ENCODE results near the gene EXOC4. TPM values are rescaled to one million over a fixed set of nuclear protein-coding genes. Genes with fewer than 3 reads are reported as not detected.

EXOC4 gene
- total RNA-seq, 2 donors from 2014 or later, result 106 to 115 TPM

DNA sequence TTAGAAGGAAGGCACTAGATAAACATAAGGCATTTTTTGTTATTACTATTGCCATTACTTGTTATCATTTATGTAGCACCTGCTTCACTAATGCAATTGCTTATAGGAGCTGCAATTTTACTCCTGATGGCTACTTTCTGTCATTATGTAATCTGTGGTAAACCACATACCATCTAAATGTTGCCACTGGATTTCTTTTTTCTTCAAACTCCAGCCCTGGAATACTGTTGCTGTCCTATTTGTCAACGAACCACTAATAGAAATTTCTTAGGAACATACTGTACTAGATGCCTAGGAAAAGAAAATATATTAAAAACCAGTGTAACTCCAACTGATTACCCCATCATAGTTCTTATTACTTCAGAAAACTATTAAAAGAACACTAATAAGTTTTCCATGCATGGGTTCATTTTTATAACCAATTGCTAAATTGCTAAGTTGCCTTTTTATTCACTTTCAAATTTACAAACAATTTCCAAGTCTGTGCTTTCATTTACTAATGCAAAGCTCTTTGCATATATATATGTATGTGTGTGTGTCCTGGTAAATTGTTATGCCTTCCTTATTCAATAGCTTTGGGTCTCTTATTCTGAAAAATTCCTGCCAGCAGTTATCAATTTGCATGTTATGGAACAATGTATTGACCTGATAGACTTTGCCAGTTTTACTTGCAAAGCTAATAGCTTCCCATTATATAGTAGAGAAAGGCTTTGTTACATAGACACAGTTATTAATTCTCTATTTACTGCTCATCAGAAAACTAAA lies 287.4 kb downstream of the EXOC4 start:
- no peak for DNase-seq
- Mint-ChIP-seq H3K27ac (no peak overlapping the region), H3K36me3 (ENCODE audit: low read depth) (peaks cover 2% of the 10 kb centered on the region), H3K4me3 (no peak overlapping the region), H3K9me3 (no peaks in the 10 kb centered on the region), H3K4me1 (peaks cover 9% of the 10 kb centered on the region), H3K27me3 (ENCODE audit: insufficient read depth) (no peaks in the 10 kb centered on the region)
- Histone ChIP-seq H3K9ac (ENCODE audit: extremely low read depth, low read length, poor library complexity, severe bottlenecking) (no peak overlapping the region), H3K27me3 (ENCODE audit: control insufficient read depth, insufficient read depth, low read length, poor library complexity, severe bottlenecking) (no peaks in the 10 kb centered on the region), H3K9me3 (ENCODE audit: control insufficient read depth, low read length) (no peaks in the 10 kb centered on the region), H3K4me1 (ENCODE audit: control insufficient read depth, insufficient read depth, low read length) (peaks cover 3% of the 10 kb centered on the region), H3K27ac (ENCODE audit: low read depth, low read length) (no peak overlapping the region), H3K36me3 (ENCODE audit: control insufficient read depth, insufficient read depth, low read length) (no peaks in the 10 kb centered on the region), H3K4me3 (ENCODE audit: low read length) (no peak overlapping the region)
- 67% methylated on average over 1 of the region's 1 CpG; no CpG with 5 or more reads in 1 of the 2 experiments for WGBS, 2 experiments (ENCODE audit: insufficient coverage in 1 of 2, insufficient read length in 1 of 2)
- TF ChIP-seq, protein P1, sequence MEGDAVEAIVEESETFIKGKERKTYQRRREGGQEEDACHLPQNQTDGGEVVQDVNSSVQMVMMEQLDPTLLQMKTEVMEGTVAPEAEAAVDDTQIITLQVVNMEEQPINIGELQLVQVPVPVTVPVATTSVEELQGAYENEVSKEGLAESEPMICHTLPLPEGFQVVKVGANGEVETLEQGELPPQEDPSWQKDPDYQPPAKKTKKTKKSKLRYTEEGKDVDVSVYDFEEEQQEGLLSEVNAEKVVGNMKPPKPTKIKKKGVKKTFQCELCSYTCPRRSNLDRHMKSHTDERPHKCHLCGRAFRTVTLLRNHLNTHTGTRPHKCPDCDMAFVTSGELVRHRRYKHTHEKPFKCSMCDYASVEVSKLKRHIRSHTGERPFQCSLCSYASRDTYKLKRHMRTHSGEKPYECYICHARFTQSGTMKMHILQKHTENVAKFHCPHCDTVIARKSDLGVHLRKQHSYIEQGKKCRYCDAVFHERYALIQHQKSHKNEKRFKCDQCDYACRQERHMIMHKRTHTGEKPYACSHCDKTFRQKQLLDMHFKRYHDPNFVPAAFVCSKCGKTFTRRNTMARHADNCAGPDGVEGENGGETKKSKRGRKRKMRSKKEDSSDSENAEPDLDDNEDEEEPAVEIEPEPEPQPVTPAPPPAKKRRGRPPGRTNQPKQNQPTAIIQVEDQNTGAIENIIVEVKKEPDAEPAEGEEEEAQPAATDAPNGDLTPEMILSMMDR (conservative IDR thresholded peaks at IDR 0.05), result no peak

- H3K4me3 ChIP-seq (ENCODE audit: low read length), result no peak overlapping the region
- H3K27me3 Mint-ChIP-seq (ENCODE audit: insufficient read depth), result no peaks in the 10 kb centered on the region
- H3K4me1 ChIP-seq (ENCODE audit: control insufficient read depth, insufficient read depth, low read length), result no peaks in the 10 kb centered on the region
- no peak overlapping the region for H3K4me3 Mint-ChIP-seq
- H3K36me3 Mint-ChIP-seq (ENCODE audit: low read depth), result no peaks in the 10 kb centered on the region
- no peaks in the 10 kb centered on the region for H3K9me3 ChIP-seq (ENCODE audit: control insufficient read depth, low read length)
- H3K4me1 Mint-ChIP-seq, result no peaks in the 10 kb centered on the region
- no peaks in the 10 kb centered on the region for H3K36me3 ChIP-seq (ENCODE audit: control insufficient read depth, insufficient read depth, low read length)
- no peak for DNase-seq
- H3K9ac ChIP-seq (ENCODE audit: extremely low read depth, low read length, poor library complexity, severe bottlenecking), result no peak overlapping the region
- TF ChIP-seq, protein P1 (conservative IDR thresholded peaks at IDR 0.05), result no peak
- no peak overlapping the region for H3K27ac Mint-ChIP-seq
- no peaks in the 10 kb centered on the region for H3K9me3 Mint-ChIP-seq
- no peaks in the 10 kb centered on the region for H3K27me3 ChIP-seq (ENCODE audit: control insufficient read depth, insufficient read depth, low read length, poor library complexity, severe bottlenecking)
- no peak overlapping the region for H3K27ac ChIP-seq (ENCODE audit: low read depth, low read length)
Observed at GRCh38 chr7:133542209-133542780, 289.4 kb downstream of the EXOC4 start.

DNA sequence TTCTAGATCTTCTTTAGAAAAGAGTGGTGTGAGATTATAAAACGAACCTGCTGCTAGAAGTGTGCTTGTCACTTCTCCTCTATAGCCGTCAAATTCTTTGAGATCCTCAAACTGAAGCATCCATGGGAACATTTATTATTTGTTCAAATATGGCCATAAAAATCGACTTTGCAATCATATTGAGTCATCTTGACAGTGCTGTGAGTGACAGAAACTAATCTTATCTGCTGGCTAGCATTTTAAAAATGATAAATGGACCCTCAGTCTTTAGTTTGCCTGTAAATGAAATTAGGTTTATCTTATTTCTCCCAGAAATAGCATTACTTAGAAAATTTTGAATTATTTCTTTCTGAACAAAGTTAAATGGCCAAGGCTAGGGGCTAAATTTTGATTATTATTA lies 290.8 kb downstream of the EXOC4 start:
- no peak overlapping the region for H3K4me3 Mint-ChIP-seq
- DNase-seq, result no peak
- no peaks in the 10 kb centered on the region for H3K9me3 Mint-ChIP-seq
- TF ChIP-seq, protein P1 (conservative IDR thresholded peaks at IDR 0.05), result no peak
- no peak overlapping the region for H3K27ac Mint-ChIP-seq
- H3K36me3 Mint-ChIP-seq (ENCODE audit: low read depth), result no peaks in the 10 kb centered on the region
- H3K9me3 ChIP-seq (ENCODE audit: control insufficient read depth, low read length), result no peaks in the 10 kb centered on the region
- no peak overlapping the region for H3K27ac ChIP-seq (ENCODE audit: low read depth, low read length)
- no peaks in the 10 kb centered on the region for H3K27me3 Mint-ChIP-seq (ENCODE audit: insufficient read depth)
- no peaks in the 10 kb centered on the region for H3K4me1 Mint-ChIP-seq
- H3K27me3 ChIP-seq (ENCODE audit: control insufficient read depth, insufficient read depth, low read length, poor library complexity, severe bottlenecking), result no peaks in the 10 kb centered on the region
- no peak overlapping the region for H3K9ac ChIP-seq (ENCODE audit: extremely low read depth, low read length, poor library complexity, severe bottlenecking)
- WGBS, 2 experiments (ENCODE audit: insufficient coverage in 1 of 2, insufficient read length in 1 of 2), result 85 to 100% methylated on average over 1 to 3 of the region's 3 CpGs
- H3K4me1 ChIP-seq (ENCODE audit: control insufficient read depth, insufficient read depth, low read length), result no peaks in the 10 kb centered on the region
- H3K36me3 ChIP-seq (ENCODE audit: control insufficient read depth, insufficient read depth, low read length), result no peaks in the 10 kb centered on the region
- no peak overlapping the region for H3K4me3 ChIP-seq (ENCODE audit: low read length)
